SU-DHL-6 (cell line): ENCODE data around the gene CATSPER3.
"Not testable (repeated sequence)": the region's sequence is repeated elsewhere in the genome, so short reads cannot be mapped to it uniquely, and the experiment has no call there.

Experiments
- H2AFZ ChIP-seq: fragments of 200-600 bp; sonication (generic); 2 replicates; pipeline ENCODE4 v1.6.1; 2014; ENCODE audit warnings: low read depth, mild to moderate bottlenecking, moderate library complexity, mixed read lengths, antibody characterized with exemption, low read length; ENCODE audit not compliant: severe bottlenecking
- H3F3A ChIP-seq: fragments of 200-600 bp; shearing (Covaris generic); 2 replicates; pipeline ENCODE4 v1.6.0; 2016; ENCODE audit warnings: antibody characterized with exemption, mild to moderate bottlenecking; ENCODE audit not compliant: insufficient read depth
- H3K27ac ChIP-seq: fragments of 200-600 bp; sonication (generic); 2 replicates; pipeline ENCODE4 v1.5.1; 2016; ENCODE audit warnings: low read depth, mild to moderate bottlenecking, low read length, moderate library complexity, mixed read lengths
- H3K27me3 ChIP-seq: fragments of 200-600 bp; sonication (generic), shearing (Covaris generic); 2 replicates; pipeline ENCODE4 v1.6.0; 2014; ENCODE audit warnings: mild to moderate bottlenecking, low read length
- H3K36me3 ChIP-seq: fragments of 200-600 bp; sonication (generic); 2 replicates; pipeline ENCODE4 v1.6.1; 2014; ENCODE audit warnings: mild to moderate bottlenecking, low read length, mixed read lengths
- H3K4me2 ChIP-seq: fragments of 300-600, 200-600 bp; shearing (Covaris generic), sonication (generic); 2 replicates; pipeline ENCODE4 v1.6.0; 2014; ENCODE audit warnings: low read length, low read depth, mild to moderate bottlenecking; ENCODE audit not compliant: poor library complexity, severe bottlenecking
- H3K4me3 ChIP-seq: fragments of 200-600 bp; sonication (generic); 2 replicates; pipeline ENCODE4 v1.5.1; 2014; ENCODE audit warnings: antibody characterized with exemption, low read length, mild to moderate bottlenecking, mixed read lengths; ENCODE audit not compliant: insufficient read depth, poor library complexity, severe bottlenecking
- H3K79me2 ChIP-seq: fragments of 200-600 bp; sonication (generic); 2 replicates; pipeline ENCODE4 v1.6.1; 2014; ENCODE audit warnings: mild to moderate bottlenecking, low read length, moderate library complexity; ENCODE audit not compliant: insufficient read depth
- H3K9ac ChIP-seq: fragments of 200-600 bp; sonication (generic); 2 replicates; pipeline ENCODE4 v1.7.0; 2014; ENCODE audit warnings: mild to moderate bottlenecking, low read length
- H3K9me2 ChIP-seq: fragments of 200-600 bp; sonication (generic); replicated peaks from 2 replicates; pipeline ENCODE4 v1.6.1; 2014; ENCODE audit warnings: low read length; ENCODE audit not compliant: insufficient read depth
- H3K9me3 ChIP-seq: fragments of 200-600 bp; sonication (generic); 2 replicates; pipeline ENCODE4 v1.6.1; 2014; ENCODE audit warnings: low read length, mixed read lengths; ENCODE audit not compliant: insufficient read depth
- H4K20me1 ChIP-seq: fragments of 200-600 bp; sonication (generic); 2 replicates; pipeline ENCODE4 v1.6.1; 2014; ENCODE audit warnings: low read depth, mild to moderate bottlenecking, antibody characterized with exemption, low read length, moderate library complexity, mixed read lengths
- EZH2phosphoT487 ChIP-seq: fragments of 200-600 bp; sonication (generic), shearing (Covaris generic); conservative IDR thresholded peaks from 2 replicates; pipeline ENCODE4 v1.6.1; 2018; ENCODE audit warnings: mild to moderate bottlenecking, antibody characterized with exemption, low read length, moderate library complexity, mixed read lengths
- TF ChIP-seq, protein P1 (sequence below): fragments of 200-600 bp; sonication (generic); IDR thresholded peaks from one replicate; pipeline ENCODE4 v1.5.1; 2017; ENCODE audit warnings: antibody characterized with exemption, mild to moderate bottlenecking, low read length, moderate library complexity; ENCODE audit not compliant: insufficient read depth, poor library complexity, severe bottlenecking

The CATSPER3 gene

GRCh38 chr5:134995850-134996402 lies 28.2 kb downstream of the CATSPER3 start:
- H3K79me2 ChIP-seq: no peaks in the 10 kb centered on the region
- H3K27ac ChIP-seq: no peak overlapping the region
- H3K9me2 ChIP-seq: no peaks in the 10 kb centered on the region
- H3K9ac ChIP-seq: no peak overlapping the region
- TF ChIP-seq EZH2phosphoT487: no peak
- TF ChIP-seq, protein P1, sequence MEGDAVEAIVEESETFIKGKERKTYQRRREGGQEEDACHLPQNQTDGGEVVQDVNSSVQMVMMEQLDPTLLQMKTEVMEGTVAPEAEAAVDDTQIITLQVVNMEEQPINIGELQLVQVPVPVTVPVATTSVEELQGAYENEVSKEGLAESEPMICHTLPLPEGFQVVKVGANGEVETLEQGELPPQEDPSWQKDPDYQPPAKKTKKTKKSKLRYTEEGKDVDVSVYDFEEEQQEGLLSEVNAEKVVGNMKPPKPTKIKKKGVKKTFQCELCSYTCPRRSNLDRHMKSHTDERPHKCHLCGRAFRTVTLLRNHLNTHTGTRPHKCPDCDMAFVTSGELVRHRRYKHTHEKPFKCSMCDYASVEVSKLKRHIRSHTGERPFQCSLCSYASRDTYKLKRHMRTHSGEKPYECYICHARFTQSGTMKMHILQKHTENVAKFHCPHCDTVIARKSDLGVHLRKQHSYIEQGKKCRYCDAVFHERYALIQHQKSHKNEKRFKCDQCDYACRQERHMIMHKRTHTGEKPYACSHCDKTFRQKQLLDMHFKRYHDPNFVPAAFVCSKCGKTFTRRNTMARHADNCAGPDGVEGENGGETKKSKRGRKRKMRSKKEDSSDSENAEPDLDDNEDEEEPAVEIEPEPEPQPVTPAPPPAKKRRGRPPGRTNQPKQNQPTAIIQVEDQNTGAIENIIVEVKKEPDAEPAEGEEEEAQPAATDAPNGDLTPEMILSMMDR: no peak
- no peak overlapping the region for H3K4me2 ChIP-seq
- H3K4me3 ChIP-seq: no peak overlapping the region
- H3F3A ChIP-seq: 0 out of 2 replicates have a peak, but pooled peaks cover 4% of the 10 kb centered on the region
- H3K9me3 ChIP-seq: no peaks in the 10 kb centered on the region
- peaks cover 2% of the 10 kb centered on the region; the same call in 1 of the 2 replicates for H3K36me3 ChIP-seq
- no peak overlapping the region for H2AFZ ChIP-seq
- H3K27me3 ChIP-seq: no peaks in the 10 kb centered on the region
- no peaks in the 10 kb centered on the region for H4K20me1 ChIP-seq

DNA sequence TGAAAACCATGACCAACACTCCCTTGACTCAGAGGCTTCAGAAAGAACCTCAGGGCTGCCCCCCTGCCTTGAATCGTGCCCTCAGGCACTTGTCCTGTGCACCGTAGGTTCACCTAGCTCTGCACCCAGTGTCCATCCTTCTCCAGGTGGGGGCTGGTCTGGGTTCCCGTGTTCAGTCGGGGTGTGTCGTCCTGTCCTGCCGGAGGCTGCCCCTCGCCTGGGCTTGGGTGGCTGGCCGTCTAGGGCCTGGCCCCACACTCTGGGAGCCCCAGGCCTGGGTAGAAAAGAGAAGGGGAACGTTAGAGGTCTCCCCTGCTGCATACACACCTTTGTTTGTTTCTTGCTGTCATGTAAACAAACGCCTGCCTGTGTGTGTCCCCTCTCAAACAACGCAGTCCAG lies 29.3 kb downstream of the CATSPER3 start:
- TF ChIP-seq, protein P1: no peak
- no peak for TF ChIP-seq EZH2phosphoT487

DNA sequence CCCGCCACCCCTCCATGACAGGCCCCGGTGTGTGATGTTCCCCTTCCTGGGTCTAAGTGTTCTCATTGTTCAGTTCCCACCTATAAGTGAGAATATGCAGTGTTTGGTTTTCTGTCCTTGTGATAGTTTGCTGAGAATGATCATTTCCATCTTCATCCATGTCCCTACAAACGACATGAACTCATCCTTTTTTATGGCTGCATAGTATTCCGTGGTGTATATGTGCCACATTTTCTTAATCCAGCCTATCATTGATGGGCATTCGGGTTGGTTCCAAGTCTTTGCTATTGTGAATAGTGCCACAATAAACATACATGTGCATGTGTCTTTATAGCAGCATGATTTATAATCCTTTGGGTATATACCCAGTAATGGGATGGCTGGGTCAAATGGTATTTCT lies 30.4 kb downstream of the CATSPER3 start:
- H3K27me3 ChIP-seq, H3K4me3 ChIP-seq, H3K36me3 ChIP-seq, H4K20me1 ChIP-seq, H2AFZ ChIP-seq, H3F3A ChIP-seq, H3K27ac ChIP-seq, H3K79me2 ChIP-seq, H3K9ac ChIP-seq, H3K9me2 ChIP-seq, H3K4me2 ChIP-seq, H3K9me3 ChIP-seq: not testable (repeated sequence)

More for the DNA sequence above, 29.3 kb downstream of the CATSPER3 start:
- Histone ChIP-seq H3K36me3 (no peaks in the 10 kb centered on the region), H3K79me2 (no peaks in the 10 kb centered on the region), H3K4me2 (no peak overlapping the region), H3K27ac (no peak overlapping the region), H3K9me3 (no peaks in the 10 kb centered on the region), H3K4me3 (no peak overlapping the region), H3K9ac (no peak overlapping the region), H3F3A (0 out of 2 replicates have a peak, but pooled peaks cover 4% of the 10 kb centered on the region), H4K20me1 (no peaks in the 10 kb centered on the region), H3K27me3 (no peaks in the 10 kb centered on the region), H2AFZ (no peak overlapping the region), H3K9me2 (no peaks in the 10 kb centered on the region)

- H4K20me1 ChIP-seq: no peaks in the 10 kb centered on the region
- no peak overlapping the region for H3K4me3 ChIP-seq
- H3K9me2 ChIP-seq: no peaks in the 10 kb centered on the region
- no peak overlapping the region for H3K27ac ChIP-seq
- no peaks in the 10 kb centered on the region for H3K27me3 ChIP-seq
- H3K79me2 ChIP-seq: no peaks in the 10 kb centered on the region
- H3K4me2 ChIP-seq: no peak overlapping the region
- H3K9me3 ChIP-seq: no peaks in the 10 kb centered on the region
- no peaks in the 10 kb centered on the region for H3F3A ChIP-seq
- no peak overlapping the region for H2AFZ ChIP-seq
- no peaks in the 10 kb centered on the region for H3K36me3 ChIP-seq
- no peak for TF ChIP-seq EZH2phosphoT487
- TF ChIP-seq, protein P1: no peak
- H3K9ac ChIP-seq: no peak overlapping the region
Measured at GRCh38 chr5:135004376-135004775, 36.7 kb downstream of the CATSPER3 start.
